Right atrium auricular region (tissue), 2 donors: ENCODE results near the gene TBL3. TPM values are rescaled to one million over a fixed set of nuclear protein-coding genes. Genes with fewer than 3 reads are reported as not detected.

Experiments used
- DNase-seq: peaks from one replicate; pipeline ENCODE4 v3.0.0-alpha.2; 2019; ENCODE audit warnings: low spot score
- H3K27ac ChIP-seq, 2 donors: fragments of 200-600 bp; sonication (generic); 1 replicate in 1 of 2; 2 replicates in 1 of 2; pipeline ENCODE4 v1.5.1; 2016 to 2019
- H3K27me3 ChIP-seq, 2 donors: fragments of 200-600 bp; sonication (generic); one replicate each; pipeline versions ENCODE4 v1.5.1 to v1.6.0; 2017 to 2019
- H3K36me3 ChIP-seq: fragments of 200-600 bp; sonication (generic); one replicate; pipeline ENCODE4 v1.5.1; 2016
- H3K4me1 ChIP-seq, 2 donors: fragments of 200-600 bp; sonication (generic); one replicate each; pipeline versions ENCODE4 v1.5.1 to v1.6.0; 2017 to 2019
- H3K4me3 ChIP-seq, 2 donors: fragments of 200-600 bp; sonication (generic); 1 replicate in 1 of 2; 2 replicates in 1 of 2; pipeline ENCODE4 v1.5.1; 2017 to 2019; ENCODE audit warnings: mild to moderate bottlenecking in 1 of 2, moderate library complexity in 1 of 2
- H3K9me3 ChIP-seq, 2 donors: fragments of 200-600 bp; sonication (generic); one replicate each; pipeline ENCODE4 v1.5.1; 2019
- CTCF ChIP-seq, 2 donors: fragments of 200-600 bp; sonication (generic); IDR thresholded peaks; one replicate each; pipeline ENCODE4 v1.5.1; 2019; ENCODE audit warnings: antibody characterized with exemption in 2 of 2
- total RNA-seq, 2 donors: library from RNA; depleted of rRNA; stranded (reverse); fragments of >200 nt; gene quantifications; one replicate each; pipeline ENCODE4 v1.1.0, GENCODE V29; 2016

Gene TBL3
- total RNA-seq, 2 donors from 2014 or later: 22.4 to 35.6 TPM

GRCh38 chr16:1985466-1986150, 13.8 kb downstream of the TBL3 start:
- DNase-seq: no peak
- H3K27ac ChIP-seq: no peak overlapping the region
- no peak for TF ChIP-seq CTCF (IDR thresholded peaks at IDR 0.05)
- no peak overlapping the region for H3K4me3 ChIP-seq
- H3K36me3 ChIP-seq: peaks cover 12% of the 10 kb centered on the region
- no peaks in the 10 kb centered on the region for H3K9me3 ChIP-seq
- peaks cover 0 to 37% of the 10 kb centered on the region in 2 donors for H3K4me1 ChIP-seq
- H3K27me3 ChIP-seq: peaks cover 14 to 17% of the 10 kb centered on the region in 2 donors

GRCh38 chr16:1987198-1987597, 15.3 kb downstream of the TBL3 start:
- no peaks in the 10 kb centered on the region for H3K9me3 ChIP-seq
- H3K36me3 ChIP-seq: peaks cover 12% of the 10 kb centered on the region
- peaks cover 0 to 50% of the 10 kb centered on the region in 2 donors for H3K4me1 ChIP-seq
- peaks cover 16 to 26% of the 10 kb centered on the region in 2 donors for H3K27me3 ChIP-seq
- DNase-seq: no peak
- no peak overlapping the region for H3K27ac ChIP-seq
- H3K4me3 ChIP-seq: no peak overlapping the region
- TF ChIP-seq CTCF (IDR thresholded peaks at IDR 0.05): no peak

- Histone ChIP-seq H3K9me3 (no peaks in the 10 kb centered on the region), H3K4me3 (peak within 1 kb of the TSS; percentile 21 to 31), H3K27ac (no peak within 1 kb of the TSS), H3K27me3 (peaks cover 16 to 26% of the 10 kb centered on the region in 2 donors), H3K36me3 (peaks cover 12% of the 10 kb centered on the region), H3K4me1 (peaks cover 0 to 43% of the 10 kb centered on the region in 2 donors)
- no peak for DNase-seq
- TF ChIP-seq CTCF (IDR thresholded peaks at IDR 0.05): no peak
Observed at GRCh38 chr16:1989209-1990100, 17.6 kb downstream of the TBL3 start, which contains the start of gene SYNGR3. SYNGR3 (plus strand) TSS chr16:1989970; CDS start chr16:1990103, 133 bp downstream.

- H3K4me3 ChIP-seq: peak overlapping the region; percentile 21 to 31
Observed at GRCh38 chr16:1990101-1990350, 18.2 kb downstream of the TBL3 start.

More at GRCh38 chr16:1990101-1990350, 18.2 kb downstream of the TBL3 start:
- no peak for DNase-seq
- TF ChIP-seq CTCF (IDR thresholded peaks at IDR 0.05): no peak
- Histone ChIP-seq H3K27ac (no peak overlapping the region), H3K36me3 (peaks cover 12% of the 10 kb centered on the region), H3K4me1 (peaks cover 0 to 37% of the 10 kb centered on the region in 2 donors), H3K9me3 (no peaks in the 10 kb centered on the region), H3K27me3 (peaks cover 16 to 26% of the 10 kb centered on the region in 2 donors)
